H1 (cell line): ENCODE data around the gene DYRK1A. TPM values are rescaled to one million over a fixed set of nuclear protein-coding genes. Genes with fewer than 3 reads are reported as not detected.
A peak's percentile ranks its signal among the peaks of the same experiment; 100 is the strongest.

Source experiments
- CTCF ChIA-PET: fragments of 300-600 bp; sonication (Branson Sonifier 250); formaldehyde crosslinking; loops from one replicate; lab custom pipeline; 2021; ENCODE audit not compliant: partially characterized antibody; lab: Charles Lee
- POLR2A ChIA-PET: fragments of 300-600 bp; sonication (Branson Sonifier 250); formaldehyde crosslinking; loops from one replicate; lab custom pipeline; 2021; ENCODE audit warnings: inconsistent platforms; ENCODE audit not compliant: partially characterized antibody; lab: Charles Lee
- DNase-seq, 2 experiments: peaks; one replicate each; pipeline versions ENCODE4 v3.0.0 to v3.0.0-alpha.2; 2010 to 2022; ENCODE audit warnings: low spot score in 2 of 2, low read depth in 1 of 2, mixed read lengths in 1 of 2
- FAIRE-seq: peaks from 2 replicates; lab custom pipeline; 2011; peaks lifted over from hg19 to GRCh38; lab: Jason Lieb, UNC
- H2AFZ ChIP-seq: 2 replicates; pipeline ENCODE4 v1.8.1; 2012; ENCODE audit warnings: low read length, inconsistent platforms
- H2AK5ac ChIP-seq: 2 replicates; pipeline ENCODE4 v1.6.1; 2013; ENCODE audit warnings: low read depth, low read length
- H2BK120ac ChIP-seq: replicated peaks from 2 replicates; pipeline ENCODE3; 2013; ENCODE audit warnings: low read depth, low read length, inconsistent platforms
- H2BK12ac ChIP-seq: 2 replicates; pipeline ENCODE4 v1.6.1; 2013; ENCODE audit warnings: low read depth, low read length
- H2BK15ac ChIP-seq: 2 replicates; pipeline ENCODE4 v1.6.1; 2013; ENCODE audit warnings: low read length
- H2BK20ac ChIP-seq: 2 replicates; pipeline ENCODE4 v1.6.1; 2013; ENCODE audit warnings: low read length
- H2BK5ac ChIP-seq: 2 replicates; pipeline ENCODE4 v1.6.1; 2013; ENCODE audit warnings: low read depth, low read length
- H3K14ac ChIP-seq: 2 replicates; pipeline ENCODE4 v1.6.1; 2013; ENCODE audit warnings: inconsistent platforms; ENCODE audit not compliant: insufficient read length
- H3K18ac ChIP-seq: 2 replicates; pipeline ENCODE4 v1.6.1; 2013; ENCODE audit warnings: low read length; ENCODE audit errors: extremely low read depth
- H3K23ac ChIP-seq: 2 replicates; pipeline ENCODE4 v1.6.1; 2013; ENCODE audit warnings: inconsistent platforms; ENCODE audit not compliant: insufficient read length
- H3K23me2 ChIP-seq: 2 replicates; pipeline ENCODE4 v1.6.1; 2013; ENCODE audit warnings: low read depth, low read length
- H3K27ac ChIP-seq: 2 replicates; pipeline ENCODE4 v1.6.1; 2011; ENCODE audit warnings: low read depth, low read length, inconsistent platforms
- H3K27me3 ChIP-seq, 4 experiments: replicated peaks in 1 of 4; 1 replicate in 1 of 4; 2 replicates in 3 of 4; pipeline versions ENCODE4 v1.6.1 to v1.8.1; 2011 to 2013; ENCODE audit warnings: low read length in 3 of 4, mild to moderate bottlenecking in 3 of 4, inconsistent platforms in 2 of 4, mixed read lengths in 2 of 4, moderate library complexity in 1 of 4; ENCODE audit not compliant: control insufficient read depth in 3 of 4, insufficient read depth in 3 of 4; ENCODE audit errors: extremely low read depth in 1 of 4
- H3K36me3 ChIP-seq, 4 experiments: 2 replicates each; pipeline versions ENCODE4 v1.6.1 to v1.8.1; 2011 to 2013; ENCODE audit warnings: mild to moderate bottlenecking in 4 of 4, low read length in 3 of 4, moderate library complexity in 2 of 4, control low read depth in 1 of 4, inconsistent platforms in 1 of 4; ENCODE audit not compliant: insufficient read depth in 4 of 4, control insufficient read depth in 2 of 4
- H3K4ac ChIP-seq: replicated peaks from 2 replicates; pipeline ENCODE3; 2013; ENCODE audit warnings: low read length, low read depth, mixed read lengths, inconsistent platforms; ENCODE audit not compliant: insufficient read length
- H3K4me1 ChIP-seq, 4 experiments: replicated peaks in 1 of 4; 1 replicate in 1 of 4; 2 replicates in 3 of 4; pipeline versions ENCODE4 v1.6.1 to v1.8.1; 2011 to 2013; ENCODE audit warnings: low read length in 3 of 4, inconsistent platforms in 2 of 4, mixed read lengths in 1 of 4; ENCODE audit not compliant: insufficient read depth in 4 of 4, control insufficient read depth in 3 of 4
- H3K4me2 ChIP-seq, 2 experiments: 2 replicates each; pipeline versions ENCODE4 v1.6.1 to v1.8.1; 2011 to 2013; ENCODE audit warnings: low read depth in 2 of 2, low read length in 2 of 2, control low read depth in 1 of 2, inconsistent platforms in 1 of 2, mild to moderate bottlenecking in 1 of 2; ENCODE audit not compliant: insufficient read depth in 1 of 2
- H3K4me3 ChIP-seq, 4 experiments: fragments of 200-600, 300-600 bp in 1 of 4; sonication (generic), shearing (Covaris generic), sonication (Bioruptor Twin) in 1 of 4; 2 replicates each; pipeline versions ENCODE4 v1.5.1 to v1.8.1; 2011 to 2016; ENCODE audit warnings: low read length in 4 of 4, low read depth in 3 of 4, control low read depth in 2 of 4, inconsistent platforms in 2 of 4, mild to moderate bottlenecking in 2 of 4, mixed read lengths in 1 of 4, moderate library complexity in 1 of 4; ENCODE audit not compliant: insufficient read depth in 2 of 4; ENCODE audit errors: extremely low read depth in 1 of 4
- H3K56ac ChIP-seq: replicated peaks from 2 replicates; pipeline ENCODE3; 2013; ENCODE audit warnings: low read depth, mild to moderate bottlenecking, mixed read lengths, low read length, inconsistent platforms; ENCODE audit not compliant: insufficient read length
- H3K79me1 ChIP-seq: 2 replicates; pipeline ENCODE4 v1.6.1; 2013; ENCODE audit warnings: low read depth, low read length, control low read depth
- H3K79me2 ChIP-seq, 2 experiments: 2 replicates each; pipeline versions ENCODE4 v1.6.1 to v1.8.1; 2012 to 2013; ENCODE audit warnings: low read length in 2 of 2, mild to moderate bottlenecking in 2 of 2, inconsistent platforms in 1 of 2; ENCODE audit not compliant: insufficient read depth in 2 of 2, control insufficient read depth in 1 of 2
- H3K9ac ChIP-seq, 4 experiments: replicated peaks in 1 of 4; 1 replicate in 1 of 4; 2 replicates in 3 of 4; pipeline versions ENCODE4 v1.6.1 to v1.8.1; 2011 to 2013; ENCODE audit warnings: low read depth in 3 of 4, low read length in 3 of 4, control low read depth in 2 of 4, mild to moderate bottlenecking in 2 of 4, moderate library complexity in 2 of 4, inconsistent platforms in 1 of 4; ENCODE audit errors: extremely low read depth in 1 of 4
- H3K9me3 ChIP-seq, 2 experiments: 2 replicates each; pipeline versions ENCODE4 v1.6.1 to v1.8.1; 2012 to 2013; ENCODE audit warnings: mild to moderate bottlenecking in 2 of 2, moderate library complexity in 2 of 2, control low read depth in 1 of 2, inconsistent platforms in 1 of 2, low read depth in 1 of 2, low read length in 1 of 2, mixed read lengths in 1 of 2; ENCODE audit not compliant: insufficient read depth in 2 of 2
- H4K20me1 ChIP-seq, 2 experiments: replicated peaks in 1 of 2; 2 replicates each; pipeline versions ENCODE3 to v1.8.1; 2011 to 2013; ENCODE audit warnings: inconsistent platforms in 2 of 2, low read length in 2 of 2, mild to moderate bottlenecking in 1 of 2; ENCODE audit not compliant: insufficient read depth in 2 of 2, control insufficient read depth in 1 of 2
- H4K5ac ChIP-seq: 2 replicates; pipeline ENCODE4 v1.6.1; 2013; ENCODE audit warnings: low read length, low read depth, mixed read lengths, inconsistent platforms; ENCODE audit not compliant: insufficient read length
- H4K8ac ChIP-seq: 2 replicates; pipeline ENCODE4 v1.8.0; 2013; ENCODE audit warnings: mild to moderate bottlenecking, moderate library complexity, low read length, inconsistent platforms; ENCODE audit not compliant: insufficient read depth; ENCODE audit errors: extremely low read depth
- H4K91ac ChIP-seq: replicated peaks from 2 replicates; pipeline ENCODE3; 2013; ENCODE audit warnings: low read length, mixed read lengths, inconsistent platforms; ENCODE audit not compliant: insufficient read length
- CTCF ChIP-seq, 3 experiments: IDR thresholded peaks; 1 replicate in 2 of 3; 2 replicates in 1 of 3; pipeline versions ENCODE4 v1.5.1 to v1.6.1; 2011; ENCODE audit warnings: low read length in 3 of 3, mild to moderate bottlenecking in 3 of 3, inconsistent platforms in 2 of 3, low read depth in 1 of 3, moderate library complexity in 1 of 3; ENCODE audit not compliant: insufficient read depth in 1 of 3; ENCODE audit errors: control extremely low read depth in 1 of 3
- RAD21 ChIP-seq, 2 experiments: IDR thresholded peaks in 1 of 2; conservative IDR thresholded peaks in 1 of 2; 2 replicates each; pipeline ENCODE4 v1.6.1; 2011; ENCODE audit warnings: low read depth in 2 of 2, low read length in 2 of 2, improper control_type of control experiment in 1 of 2, inconsistent platforms in 1 of 2, mild to moderate bottlenecking in 1 of 2, moderate library complexity in 1 of 2
- SAP30 ChIP-seq: fragments of 300-600 bp; sonication (generic); IDR thresholded peaks from 2 replicates; pipeline ENCODE4 v1.7.1; 2012; ENCODE audit warnings: low read length, moderate library complexity, mild to moderate bottlenecking, inconsistent platforms; ENCODE audit not compliant: insufficient read depth, insufficient replicate concordance
- WGBS, 2 experiments: shearing (Covaris generic) in 1 of 2; methylation state at CpG; one replicate each; pipeline versions ENCODE4 v1.1.6 to v1.1.7; 2013 to 2015; ENCODE audit warnings: low lambda C conversion rate in 2 of 2, mixed read lengths in 2 of 2, inconsistent platforms in 1 of 2, low coverage in 1 of 2, missing lambda C conversion rate in 1 of 2; ENCODE audit not compliant: insufficient replicate concordance in 2 of 2, insufficient coverage in 1 of 2, insufficient read length in 1 of 2; ENCODE audit errors: extremely low coverage in 1 of 2, missing lambda C conversion rate in 1 of 2; 5-methylcytosine and 5-hydroxymethylcytosine counted together
- polyA plus RNA-seq, 7 experiments: library from polyadenylated mRNA; depleted of rRNA in 3 of 7; stranded (reverse) in 5 of 7; unstranded in 2 of 7; fragments of >200 nt in 5 of 7; fragments of 200-250 nt in 2 of 7; gene quantifications; 1 replicate in 5 of 7; 2 replicates in 1 of 7; 4 replicates in 1 of 7; pipeline versions ENCODE4 v1.2.1 to v1.2.3, GENCODE V29; 2011 to 2013; ENCODE audit warnings: missing spikeins in 2 of 7, mixed read lengths in 2 of 7
- total RNA-seq: library from RNA; stranded (reverse); fragmentation: NEBNext Ultra II Directional; extraction: Animal tissue kit (Norgen Biotek cat#: 25700); gene quantifications from 2 replicates; pipeline ENCODE4 v1.2.1, GENCODE V29; 2021

Gene DYRK1A
- total and polyA plus RNA-seq, 2 of the 8 experiments (the other 6 are each of a cell fraction or from before 2014, with no cell fraction given): 61.1 to 62.2 TPM

DNA sequence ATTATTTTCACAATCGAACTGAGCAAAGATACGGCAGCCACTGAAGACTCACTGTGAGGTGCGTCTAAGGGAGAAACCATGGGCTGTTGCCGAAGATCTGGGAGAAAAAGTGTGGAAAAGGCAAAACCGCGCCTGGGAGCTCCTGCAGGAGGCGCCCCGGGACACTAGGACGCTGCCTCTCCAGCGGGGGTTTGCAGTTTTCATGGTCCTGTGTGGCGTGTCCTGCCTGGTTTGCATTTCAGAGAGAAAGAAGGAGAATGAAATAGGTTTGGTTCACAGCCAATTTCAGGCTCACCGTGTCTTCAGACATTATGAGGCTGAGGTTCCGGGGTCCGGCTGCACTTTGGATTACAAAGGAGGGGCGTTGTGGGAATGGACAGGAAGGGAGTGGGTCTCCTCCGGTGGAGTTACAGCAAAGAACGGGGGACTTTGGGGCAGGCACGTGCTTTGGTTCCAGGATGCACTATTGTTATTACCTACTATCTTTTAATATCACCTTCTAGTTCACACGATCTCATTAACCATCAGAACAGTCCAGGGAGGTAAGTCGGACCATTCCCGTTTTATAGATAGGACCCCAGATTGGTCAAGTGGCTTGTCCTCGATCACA is 179.8 kb downstream of the DYRK1A start:
- Histone ChIP-seq H4K8ac (no peak overlapping the region; the same call in 1 of the 2 replicates), H3K36me3 (no peaks in the 10 kb centered on the region), H2BK5ac (no peak overlapping the region; the same call in 1 of the 2 replicates), H2AFZ (no peak overlapping the region), H3K56ac (no peak overlapping the region), H3K14ac (no peak overlapping the region), H3K23me2 (no peaks in the 10 kb centered on the region), H3K4me1 (peaks cover 0 to 7% (median 2%) of the 10 kb centered on the region in 4 experiments; a peak in 3 of 7 replicates), H2AK5ac (no peak overlapping the region), H3K4me2 (no peak overlapping the region), H3K9ac (no peak overlapping the region), H3K27ac (no peak overlapping the region), H4K5ac (no peak overlapping the region), H2BK12ac (no peak overlapping the region), H2BK20ac (0 out of 2 replicates have a peak overlapping the region, but pooled peaks have one; percentile 21), H2BK15ac (no peak overlapping the region; the same call in 1 of the 2 replicates), H2BK120ac (no peak overlapping the region), H3K79me1 (no peaks in the 10 kb centered on the region), H3K27me3 (no peaks in the 10 kb centered on the region), H3K9me3 (no peaks in the 10 kb centered on the region), H4K91ac (no peak overlapping the region), H3K23ac (no peak overlapping the region), H3K79me2 (no peaks in the 10 kb centered on the region), H4K20me1 (no peaks in the 10 kb centered on the region), H3K4ac (no peak overlapping the region), H3K4me3 (no peak overlapping the region), H3K18ac (no peak overlapping the region)
- WGBS, 2 experiments: 89% methylated on average over 20 of the region's 22 CpGs; no CpG with 5 or more reads in 1 of the 2 experiments
- DNase-seq (no peak), FAIRE-seq (no peak)
- ChIA-PET CTCF (interaction anchor here (0.6 to 1.8 kb wide), 3 partner anchors 8 to 28 kb away, joined by 3 to 11 read pairs (median 3); no protein-coding TSS in a partner anchor), POLR2A (interaction anchor here (1.5 kb wide), 1 partner anchor 15 kb away, joined by 4 read pairs; no protein-coding TSS in a partner anchor)
- peak; percentile 34 to 41 (median 37) for TF ChIP-seq CTCF (IDR thresholded peaks at IDR 0.05; ENCODE audit: control extremely low read depth in 1 of 3, insufficient read depth in 1 of 3, low read depth in 1 of 3, low read length in 3 of 3)
- peak; percentile 34 to 60; a peak in 3 of 4 replicates for TF ChIP-seq RAD21 (IDR thresholded peaks at IDR 0.05 in 1 of 2, conservative IDR thresholded peaks at IDR 0.05 in 1 of 2; ENCODE audit: low read depth in 2 of 2, low read length in 2 of 2)
- no peak for TF ChIP-seq SAP30
